ES-I3 (cell line): Measurements from ENCODE around the gene AP1S1.
"Not testable (repeated sequence)": the region's sequence is repeated elsewhere in the genome, so short reads cannot be mapped to it uniquely, and the experiment has no call there.

Experiments used
- H3K36me3 ChIP-seq: 2 replicates; pipeline ENCODE4 v1.6.1; 2013; ENCODE audit warnings: mild to moderate bottlenecking, low read length, control low read depth, moderate library complexity; ENCODE audit not compliant: insufficient read depth
- H3K4me1 ChIP-seq: 2 replicates; pipeline ENCODE4 v1.6.1; 2013; ENCODE audit warnings: mild to moderate bottlenecking, control low read depth, low read length; ENCODE audit not compliant: insufficient read depth
- H3K9ac ChIP-seq: 2 replicates; pipeline ENCODE4 v1.6.1; 2013; ENCODE audit warnings: low read depth, mild to moderate bottlenecking, low read length, moderate library complexity
- H3K9me3 ChIP-seq: 2 replicates; pipeline ENCODE4 v1.6.1; 2013; ENCODE audit warnings: mild to moderate bottlenecking, low read length, moderate library complexity; ENCODE audit not compliant: control insufficient read depth, insufficient read depth

AP1S1 gene

DNA sequence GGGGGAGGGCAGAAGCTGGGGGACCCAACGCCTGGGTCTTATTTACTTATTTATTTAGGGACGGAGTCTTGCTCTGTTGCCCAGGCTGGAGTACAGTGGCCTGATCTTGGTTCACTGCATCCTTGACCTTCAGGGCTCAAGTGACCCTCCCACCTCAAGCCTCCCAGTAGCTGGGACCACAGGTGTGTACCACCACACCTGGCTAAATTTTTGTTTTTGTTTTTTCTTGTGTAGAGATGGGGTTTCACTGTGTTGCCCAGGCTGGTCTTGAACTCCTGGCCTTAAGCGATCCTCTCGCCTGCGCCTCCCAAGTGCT lies 48.3 kb downstream of the AP1S1 start:
- peaks cover 6% of the 10 kb centered on the region; the same call in 1 of the 2 replicates for H3K4me1 ChIP-seq
- no peaks in the 10 kb centered on the region for H3K9me3 ChIP-seq
- no peaks in the 10 kb centered on the region for H3K36me3 ChIP-seq
- peak overlapping the region; percentile 54; the same call in 1 of the 2 replicates for H3K9ac ChIP-seq

DNA sequence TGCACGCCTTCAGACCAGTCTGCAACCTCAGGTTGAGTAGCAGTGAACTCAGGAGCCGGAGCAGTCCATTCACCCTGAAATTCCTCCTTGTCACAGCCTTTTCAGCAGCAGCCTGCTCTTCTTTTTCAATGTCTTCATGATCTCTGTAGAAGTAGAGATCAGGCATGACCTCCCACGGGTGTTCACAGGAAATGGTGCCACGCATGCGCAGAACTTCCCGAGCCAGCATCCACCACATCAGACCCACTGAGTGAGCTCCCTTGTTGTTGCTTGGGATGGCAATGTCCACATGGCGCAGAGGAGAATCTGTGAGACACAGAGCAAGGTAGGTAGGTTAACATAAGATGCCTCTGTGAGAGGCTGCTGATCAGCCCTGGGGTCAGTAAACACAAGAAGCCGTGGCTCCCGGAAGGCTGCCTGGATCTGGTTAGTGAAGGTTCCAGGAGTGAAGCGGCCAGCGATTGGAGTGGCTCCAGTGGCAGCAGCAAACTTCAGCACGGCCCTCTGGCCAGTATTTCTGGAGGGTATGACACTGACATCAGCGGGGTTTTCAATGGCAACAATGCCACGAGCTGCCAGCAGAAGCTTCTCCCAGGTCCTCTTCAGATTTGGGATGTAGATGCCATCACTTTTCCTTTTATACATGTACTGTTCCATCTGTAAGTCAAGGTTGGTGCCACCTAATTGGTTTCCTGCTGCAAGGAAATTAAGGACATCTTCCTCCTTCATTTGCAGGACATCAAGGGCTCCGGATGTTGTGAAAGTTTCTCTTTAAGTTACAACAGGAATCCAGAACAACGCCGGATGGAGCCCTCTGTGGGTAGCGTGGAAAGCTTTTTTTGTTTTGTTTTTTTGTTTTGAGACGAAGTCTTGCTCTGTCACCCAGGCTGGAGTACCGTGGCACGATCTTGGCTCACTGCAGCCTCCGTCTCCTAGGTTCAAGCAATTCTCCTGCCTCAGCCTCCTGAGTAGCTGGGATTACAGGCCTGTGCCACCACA lies 49.8 kb downstream of the AP1S1 start:
- not testable (repeated sequence) for H3K9me3 ChIP-seq, H3K36me3 ChIP-seq, H3K9ac ChIP-seq, H3K4me1 ChIP-seq

DNA sequence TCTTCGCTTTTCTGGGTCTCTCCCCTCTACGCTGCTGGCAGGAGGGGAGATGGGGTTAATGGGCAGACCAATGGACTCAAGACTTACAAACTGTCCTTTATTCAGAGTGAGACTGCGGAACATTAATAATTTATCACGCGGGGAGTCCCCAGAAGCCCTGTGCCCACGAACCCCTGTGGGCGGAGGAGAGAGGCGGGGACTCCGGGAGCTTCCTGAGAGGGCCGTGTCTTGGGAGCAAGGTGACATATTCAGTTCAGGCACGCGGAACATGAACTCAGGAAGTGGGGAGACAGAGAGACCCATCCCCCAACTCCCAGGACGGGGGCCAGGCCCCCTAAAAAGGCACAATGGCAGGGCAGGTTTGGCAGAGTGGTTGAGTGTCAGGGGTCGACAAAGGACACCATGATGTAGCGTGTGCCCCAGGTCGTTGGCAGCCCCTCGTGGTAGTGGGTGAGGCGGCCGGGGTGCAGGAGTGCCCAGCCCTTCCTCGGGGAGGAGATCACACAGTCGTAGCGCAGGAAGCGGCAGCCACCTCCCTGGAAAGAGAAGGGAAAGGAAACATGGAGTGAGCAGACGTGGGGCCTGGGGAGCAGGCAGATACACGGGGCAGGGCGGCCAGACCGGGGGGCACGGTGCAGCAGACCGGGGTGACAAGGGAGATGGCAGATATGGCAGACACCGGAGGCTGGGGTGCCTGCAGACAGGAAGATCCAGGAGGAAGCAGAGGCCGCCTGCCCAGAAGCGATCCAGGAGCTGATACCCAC lies 51.8 kb downstream of the AP1S1 start:
- peaks cover under 1% of the 10 kb centered on the region; the same call in 1 of the 2 replicates for H3K4me1 ChIP-seq
- H3K9me3 ChIP-seq: no peaks in the 10 kb centered on the region
- H3K9ac ChIP-seq: no peak overlapping the region
- no peaks in the 10 kb centered on the region; the same call in 1 of the 2 replicates for H3K36me3 ChIP-seq

DNA sequence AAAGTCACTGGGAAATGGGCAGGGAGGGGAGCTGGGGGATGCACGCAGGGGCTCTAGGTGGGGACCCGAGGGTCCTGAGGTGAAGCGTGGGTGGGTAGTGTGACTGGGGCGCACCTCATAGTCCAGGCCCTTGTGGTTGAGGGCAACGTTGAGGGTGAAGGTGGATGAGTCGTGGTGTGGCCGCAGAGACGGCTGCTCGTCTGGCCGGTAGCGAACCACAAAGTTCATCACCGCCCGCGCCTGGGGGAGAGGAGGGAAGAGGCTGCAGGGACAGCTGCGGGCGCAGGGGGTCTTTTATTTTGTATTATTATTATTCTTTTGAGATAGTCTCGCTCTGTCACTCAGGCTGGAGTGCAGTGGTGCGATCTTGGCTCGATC lies 52.4 kb downstream of the AP1S1 start:
- Histone ChIP-seq H3K9me3 (no peaks in the 10 kb centered on the region), H3K9ac (no peak overlapping the region), H3K36me3 (no peaks in the 10 kb centered on the region; the same call in 1 of the 2 replicates), H3K4me1 (no peaks in the 10 kb centered on the region)

DNA sequence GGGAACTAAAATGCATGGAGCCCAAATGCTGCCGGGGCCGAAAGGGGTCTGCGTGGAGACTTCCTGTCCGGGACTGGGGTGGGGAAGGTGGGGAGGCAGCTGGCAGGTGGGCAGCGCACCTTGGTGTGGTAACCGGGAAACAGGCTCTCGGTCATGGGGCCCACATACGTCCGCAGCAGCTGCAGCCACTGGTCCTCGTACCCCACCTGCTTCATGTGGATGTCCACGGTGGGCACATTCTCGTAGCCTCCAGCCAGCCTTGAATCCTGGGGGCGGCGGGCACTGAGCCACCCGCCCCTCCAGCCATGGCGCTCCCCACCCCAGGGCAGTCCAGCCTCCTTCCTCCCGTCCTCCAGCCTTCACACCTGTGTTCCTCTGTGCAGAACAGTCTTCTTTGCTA lies 53.2 kb downstream of the AP1S1 start:
- H3K9me3 ChIP-seq: no peaks in the 10 kb centered on the region
- no peak overlapping the region for H3K9ac ChIP-seq
- no peaks in the 10 kb centered on the region for H3K4me1 ChIP-seq
- no peaks in the 10 kb centered on the region; the same call in 1 of the 2 replicates for H3K36me3 ChIP-seq

DNA sequence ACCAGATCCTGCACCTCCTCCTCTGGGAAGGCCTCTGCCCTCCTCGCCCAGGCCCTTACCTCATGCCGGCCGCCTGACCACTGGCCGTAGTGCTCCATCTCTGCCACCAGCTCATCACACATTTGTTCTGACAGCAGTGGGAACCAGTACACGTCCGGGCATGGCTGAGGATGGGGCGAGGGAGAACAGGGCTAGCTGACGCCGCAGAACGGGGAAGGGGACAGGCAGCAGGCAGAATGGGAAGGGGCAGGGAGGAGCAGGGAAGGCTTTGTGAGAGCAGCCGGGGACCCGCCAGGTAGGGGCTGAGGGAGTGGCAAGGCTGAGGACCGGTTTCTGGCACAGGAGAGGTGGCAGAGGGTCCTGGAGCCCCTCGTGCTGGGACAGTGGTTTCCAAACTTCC lies 54.5 kb downstream of the AP1S1 start:
- no peak overlapping the region for H3K9ac ChIP-seq
- no peaks in the 10 kb centered on the region for H3K4me1 ChIP-seq
- no peaks in the 10 kb centered on the region; the same call in 1 of the 2 replicates for H3K36me3 ChIP-seq
- no peaks in the 10 kb centered on the region for H3K9me3 ChIP-seq

DNA sequence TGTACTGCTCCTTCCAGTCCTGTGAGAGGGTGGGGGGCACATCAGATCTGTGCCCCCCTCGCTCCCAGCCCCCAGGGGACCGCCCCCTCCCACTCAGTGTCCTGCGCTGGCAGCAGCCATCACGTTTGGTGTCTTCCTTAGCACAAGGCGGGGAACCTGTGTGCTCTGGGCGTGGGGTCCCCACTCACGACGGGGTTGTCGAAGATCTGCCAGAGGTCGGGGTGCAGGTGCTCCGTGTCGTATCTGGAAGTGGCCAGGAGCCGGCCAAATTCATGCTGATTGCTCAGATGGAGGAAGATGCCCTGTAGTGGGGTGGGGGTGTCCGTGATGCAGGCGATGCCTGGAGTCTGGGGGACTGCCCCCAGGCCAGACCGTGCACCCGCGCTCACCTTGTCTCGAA lies 55.9 kb downstream of the AP1S1 start:
- no peaks in the 10 kb centered on the region for H3K4me1 ChIP-seq
- no peaks in the 10 kb centered on the region for H3K9me3 ChIP-seq
- H3K36me3 ChIP-seq: no peaks in the 10 kb centered on the region; the same call in 1 of the 2 replicates
- H3K9ac ChIP-seq: no peak overlapping the region
